Measurements from ENCODE around the gene EVI5. TPM values are rescaled to one million over a fixed set of nuclear protein-coding genes. Genes with fewer than 3 reads are reported as not detected.

EVI5 gene
- total and polyA plus RNA-seq, 3 experiments from 2014 or later = 0.10 to 27.7 (median 27.4) TPM

DNA sequence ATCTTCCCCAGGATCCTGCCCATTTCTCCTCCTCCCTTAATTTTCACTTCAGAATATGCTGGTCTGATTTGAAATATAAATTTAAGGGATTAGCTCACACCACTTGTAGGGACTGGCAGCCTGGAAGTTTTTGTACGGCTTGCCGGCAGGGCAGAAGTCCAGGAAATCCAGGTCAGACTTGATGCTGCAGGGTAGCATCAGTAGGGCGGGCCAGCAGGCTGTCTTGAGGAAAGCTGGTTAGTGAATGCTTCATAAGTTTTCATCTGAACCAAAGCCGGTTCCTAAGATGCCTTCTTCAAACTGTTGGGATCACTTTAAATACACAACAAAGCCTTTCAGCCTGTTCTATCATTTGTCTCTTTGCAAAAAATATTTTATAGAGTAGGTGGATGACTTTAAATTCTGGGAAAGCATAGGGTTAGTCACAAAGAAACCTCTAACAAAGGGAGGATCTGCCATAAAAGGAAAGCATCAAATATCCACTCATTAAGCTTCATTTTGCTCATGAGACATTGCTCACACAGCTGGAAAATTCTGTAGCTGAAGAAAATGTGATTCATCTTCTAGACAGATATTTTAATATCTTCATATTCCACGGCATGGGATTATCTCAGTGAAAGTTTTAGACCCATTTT, 207.5 kb downstream of the EVI5 start:
- Histone ChIP-seq H3K36me3 (ENCODE audit: insufficient read depth, low read length) (no peaks in the 10 kb centered on the region), H3K4me3 (ENCODE audit: low read length) (no peak overlapping the region), H3K27me3 (ENCODE audit: insufficient read depth, low read length, poor library complexity, severe bottlenecking) (no peaks in the 10 kb centered on the region), H3K9me3 (ENCODE audit: low read length) (no peaks in the 10 kb centered on the region), H3K27ac (ENCODE audit: low read depth, low read length) (no peak overlapping the region), H3K4me1 (ENCODE audit: insufficient read depth, low read length) (peaks cover 5% of the 10 kb centered on the region)
- DNase-seq = no peak
- POLR2A ChIA-PET = no interaction called here
- CTCF ChIA-PET = interaction anchor here (1.2 to 1.4 kb wide), 3 partner anchors 9 to 267 kb away, joined by 3 to 7 read pairs (median 3); partner anchors contain the start of gene GFI1
- Mint-ChIP-seq H3K27ac (peak overlapping the region in 4 of 8 donors; percentile 26 to 53 (median 42)), H3K36me3 (peaks cover 0 to 4% (median 3%) of the 10 kb centered on the region in 3 donors), H3K4me1 (peaks cover 14 to 53% (median 19%) of the 10 kb centered on the region in 3 donors), H3K4me3 (peak overlapping the region in 2 of 7 donors; percentile 20 to 48), H3K27me3 (no peaks in the 10 kb centered on the region), H3K9me3 (no peaks in the 10 kb centered on the region)

DNA sequence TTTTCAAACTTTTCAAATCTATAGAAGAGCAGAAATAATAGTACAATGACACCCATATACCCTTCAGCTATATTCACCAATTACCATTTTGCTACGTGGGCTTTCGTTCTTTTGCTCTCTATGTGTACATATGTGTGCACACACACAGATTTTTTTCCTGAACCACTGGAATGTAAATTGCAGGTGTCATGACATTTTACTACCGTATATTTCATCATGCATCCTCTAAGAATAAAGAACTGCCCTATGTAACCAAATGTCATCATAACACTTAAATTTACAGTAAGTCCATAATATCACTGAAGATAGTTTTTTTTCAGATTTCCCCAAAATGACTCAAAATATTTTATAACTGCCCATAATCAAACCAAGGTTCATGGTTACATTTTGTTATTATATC, 209.8 kb downstream of the EVI5 start:
- peaks cover 0 to 31% (median 1%) of the 10 kb centered on the region in 3 donors for H3K4me1 Mint-ChIP-seq
- H3K36me3 ChIP-seq (ENCODE audit: insufficient read depth, low read length) = no peaks in the 10 kb centered on the region
- H3K27ac Mint-ChIP-seq = no peak overlapping the region
- H3K27ac ChIP-seq (ENCODE audit: low read depth, low read length) = no peak overlapping the region
- H3K4me3 ChIP-seq (ENCODE audit: low read length) = no peak overlapping the region
- no peaks in the 10 kb centered on the region for H3K9me3 ChIP-seq (ENCODE audit: low read length)
- no peak overlapping the region for H3K4me3 Mint-ChIP-seq
- ChIA-PET CTCF (no interaction called here), POLR2A (no interaction called here)
- no peaks in the 10 kb centered on the region for H3K4me1 ChIP-seq (ENCODE audit: insufficient read depth, low read length)
- no peaks in the 10 kb centered on the region for H3K9me3 Mint-ChIP-seq
- no peaks in the 10 kb centered on the region for H3K27me3 ChIP-seq (ENCODE audit: insufficient read depth, low read length, poor library complexity, severe bottlenecking)
- DNase-seq = no peak
- H3K27me3 Mint-ChIP-seq = no peaks in the 10 kb centered on the region
- peaks cover 0 to 3% (median 2%) of the 10 kb centered on the region in 3 donors for H3K36me3 Mint-ChIP-seq

DNA sequence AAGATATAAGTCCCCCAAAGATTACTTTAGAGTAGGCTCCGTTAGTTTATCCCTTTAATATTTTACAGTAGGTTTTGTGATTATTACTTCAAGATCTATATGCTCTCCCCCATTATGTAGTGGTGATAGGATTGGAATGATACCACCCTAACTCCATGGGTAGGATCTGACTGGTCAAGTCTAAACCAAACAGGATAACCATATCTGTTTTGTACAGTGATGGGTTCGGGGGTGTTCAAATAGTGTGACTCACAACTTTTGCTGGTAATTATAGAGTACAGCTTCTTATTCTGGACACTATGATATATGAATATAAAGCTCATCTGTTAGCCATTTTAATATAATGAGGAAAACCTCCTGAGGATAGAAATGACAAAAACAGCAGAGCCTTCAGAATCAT, 212.4 kb downstream of the EVI5 start:
- Mint-ChIP-seq H3K36me3 (no peaks in the 10 kb centered on the region), H3K27ac (no peak overlapping the region), H3K9me3 (no peaks in the 10 kb centered on the region), H3K27me3 (no peaks in the 10 kb centered on the region), H3K4me1 (peaks cover 0 to 24% (median 1%) of the 10 kb centered on the region in 3 donors), H3K4me3 (no peak overlapping the region)
- H3K9me3 ChIP-seq (ENCODE audit: low read length) = no peaks in the 10 kb centered on the region
- no peak overlapping the region for H3K4me3 ChIP-seq (ENCODE audit: low read length)
- H3K4me1 ChIP-seq (ENCODE audit: insufficient read depth, low read length) = no peaks in the 10 kb centered on the region
- no peak for DNase-seq
- no peaks in the 10 kb centered on the region for H3K36me3 ChIP-seq (ENCODE audit: insufficient read depth, low read length)
- POLR2A ChIA-PET = no interaction called here
- no peaks in the 10 kb centered on the region for H3K27me3 ChIP-seq (ENCODE audit: insufficient read depth, low read length, poor library complexity, severe bottlenecking)
- no peak overlapping the region for H3K27ac ChIP-seq (ENCODE audit: low read depth, low read length)
- CTCF ChIA-PET = interaction anchor here (1.4 kb wide), 1 partner anchor 32 kb away, joined by 3 read pairs; no protein-coding TSS in a partner anchor

DNA sequence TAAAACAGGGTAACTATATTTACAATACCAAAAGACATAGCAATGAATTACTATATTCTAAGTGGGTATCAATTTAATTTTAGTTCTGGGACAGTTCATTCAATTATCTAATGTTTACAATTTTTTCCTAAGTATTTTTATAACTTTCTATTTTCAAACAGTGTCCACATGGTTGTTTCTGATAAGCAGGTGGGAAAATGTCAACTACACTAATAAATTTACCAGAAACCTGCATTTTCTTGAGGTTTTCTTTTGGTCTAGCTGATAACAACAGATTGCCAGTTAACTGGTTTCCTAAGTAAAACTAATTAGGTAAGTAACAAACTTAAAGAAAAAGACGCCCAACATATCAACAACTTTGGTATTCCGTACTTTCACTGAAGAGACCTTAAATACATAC, 213.3 kb downstream of the EVI5 start:
- no peaks in the 10 kb centered on the region for H3K9me3 Mint-ChIP-seq
- no peaks in the 10 kb centered on the region for H3K27me3 Mint-ChIP-seq
- Histone ChIP-seq H3K27me3 (ENCODE audit: insufficient read depth, low read length, poor library complexity, severe bottlenecking) (no peaks in the 10 kb centered on the region), H3K4me3 (ENCODE audit: low read length) (no peak overlapping the region), H3K27ac (ENCODE audit: low read depth, low read length) (no peak overlapping the region), H3K4me1 (ENCODE audit: insufficient read depth, low read length) (no peaks in the 10 kb centered on the region), H3K36me3 (ENCODE audit: insufficient read depth, low read length) (no peaks in the 10 kb centered on the region), H3K9me3 (ENCODE audit: low read length) (no peaks in the 10 kb centered on the region)
- H3K4me3 Mint-ChIP-seq = no peak overlapping the region
- POLR2A ChIA-PET = no interaction called here
- no peaks in the 10 kb centered on the region for H3K36me3 Mint-ChIP-seq
- H3K4me1 Mint-ChIP-seq = peaks cover 0 to 15% (median 0%) of the 10 kb centered on the region in 3 donors
- CTCF ChIA-PET = interaction anchor here (0.6 kb wide), 1 partner anchor 11 kb away, joined by 3 read pairs; no protein-coding TSS in a partner anchor
- no peak for DNase-seq
- H3K27ac Mint-ChIP-seq = no peak overlapping the region

DNA sequence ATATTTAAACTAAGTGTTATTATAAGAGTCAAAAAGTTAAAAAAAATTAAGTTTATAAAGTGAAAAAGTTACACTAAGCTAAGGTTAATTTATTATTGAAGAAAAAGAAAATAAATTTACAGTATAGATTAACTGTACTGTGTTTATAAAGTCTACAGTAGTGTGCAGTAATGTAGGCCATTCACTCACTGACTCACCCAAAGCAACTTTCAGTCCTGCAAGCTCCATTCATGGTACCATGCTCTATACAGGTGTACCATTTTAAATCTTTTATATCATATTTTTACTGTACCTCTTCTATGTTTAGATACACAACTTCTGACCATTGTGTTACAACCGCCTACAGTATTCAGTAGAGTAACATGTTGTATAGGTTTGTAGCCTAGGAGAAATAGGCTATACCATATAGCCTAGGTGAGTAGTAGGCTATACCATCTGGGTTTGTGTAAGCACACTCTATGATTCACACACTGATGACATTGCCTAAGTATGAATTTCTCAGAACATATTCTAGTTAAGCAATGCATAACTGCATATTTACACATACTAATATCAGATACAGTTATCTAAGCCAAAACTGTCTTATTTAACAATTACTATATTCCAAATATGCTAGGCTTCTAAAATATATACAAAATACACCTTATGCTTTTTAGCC, 217.6 kb downstream of the EVI5 start:
- Histone ChIP-seq H3K27me3 (ENCODE audit: insufficient read depth, low read length, poor library complexity, severe bottlenecking) (no peaks in the 10 kb centered on the region), H3K4me3 (ENCODE audit: low read length) (no peak overlapping the region), H3K36me3 (ENCODE audit: insufficient read depth, low read length) (no peaks in the 10 kb centered on the region), H3K27ac (ENCODE audit: low read depth, low read length) (no peak overlapping the region), H3K9me3 (ENCODE audit: low read length) (no peaks in the 10 kb centered on the region), H3K4me1 (ENCODE audit: insufficient read depth, low read length) (no peaks in the 10 kb centered on the region)
- H3K27me3 Mint-ChIP-seq = no peaks in the 10 kb centered on the region
- no peak overlapping the region for H3K27ac Mint-ChIP-seq
- CTCF ChIA-PET = interaction anchor here (1.2 kb wide), 1 partner anchor 30 kb away, joined by 3 read pairs; no protein-coding TSS in a partner anchor
- peaks cover 5 to 8% (median 8%) of the 10 kb centered on the region in 3 donors for H3K4me1 Mint-ChIP-seq
- H3K9me3 Mint-ChIP-seq = no peaks in the 10 kb centered on the region
- no peak overlapping the region for H3K4me3 Mint-ChIP-seq
- no peak for DNase-seq
- H3K36me3 Mint-ChIP-seq = peaks cover 0 to 5% (median 0%) of the 10 kb centered on the region in 3 donors
- POLR2A ChIA-PET = no interaction called here

DNA sequence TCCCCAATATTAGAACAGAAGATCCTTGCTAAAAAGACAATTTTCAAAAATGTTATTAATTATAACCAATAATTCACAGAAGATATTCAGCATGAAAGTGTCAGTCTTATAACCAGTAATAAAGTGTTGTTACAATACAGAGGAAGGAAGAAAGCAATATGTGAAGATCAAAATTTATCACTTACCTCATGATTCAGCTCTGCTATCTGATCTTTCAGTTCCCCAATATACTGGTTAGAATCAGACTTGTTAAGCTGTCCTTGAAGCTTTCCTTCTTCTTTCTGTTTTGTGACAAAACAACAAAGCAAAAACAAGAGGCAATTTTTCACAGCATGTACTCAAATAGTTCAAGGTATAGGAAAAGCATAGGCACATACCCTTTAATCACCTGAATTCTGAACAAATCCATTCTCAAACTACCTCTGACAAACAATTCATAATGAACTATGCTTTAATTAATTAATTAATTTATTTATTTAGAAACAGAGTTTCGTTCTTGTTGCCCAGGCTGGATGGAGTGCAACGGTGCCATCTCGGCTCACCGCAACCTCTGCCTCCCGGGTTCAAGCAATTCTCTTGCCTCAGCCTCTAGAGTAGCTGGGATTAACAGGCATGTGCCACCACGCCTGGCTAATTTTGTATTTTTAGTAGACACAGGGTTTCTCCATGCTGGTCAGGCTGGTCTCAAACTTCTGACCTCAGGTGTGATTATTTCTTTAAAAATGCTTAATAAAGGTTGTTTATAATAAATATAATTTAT, 221.3 kb downstream of the EVI5 start:
- CTCF ChIA-PET = no interaction called here
- Mint-ChIP-seq H3K4me3 (no peak overlapping the region), H3K27ac (no peak overlapping the region), H3K4me1 (peaks cover 5 to 8% (median 8%) of the 10 kb centered on the region in 3 donors), H3K36me3 (peaks cover 0 to 5% (median 0%) of the 10 kb centered on the region in 3 donors), H3K27me3 (no peaks in the 10 kb centered on the region), H3K9me3 (no peaks in the 10 kb centered on the region)
- Histone ChIP-seq H3K27me3 (ENCODE audit: insufficient read depth, low read length, poor library complexity, severe bottlenecking) (no peaks in the 10 kb centered on the region), H3K4me3 (ENCODE audit: low read length) (no peak overlapping the region), H3K9me3 (ENCODE audit: low read length) (no peaks in the 10 kb centered on the region), H3K36me3 (ENCODE audit: insufficient read depth, low read length) (no peaks in the 10 kb centered on the region), H3K4me1 (ENCODE audit: insufficient read depth, low read length) (no peaks in the 10 kb centered on the region), H3K27ac (ENCODE audit: low read depth, low read length) (no peak overlapping the region)
- DNase-seq = peak in 1 of 5 donors; percentile 3
- POLR2A ChIA-PET = interaction anchor here (0.7 kb wide), 1 partner anchor 140 kb away, joined by 3 read pairs; no protein-coding TSS in a partner anchor

DNA sequence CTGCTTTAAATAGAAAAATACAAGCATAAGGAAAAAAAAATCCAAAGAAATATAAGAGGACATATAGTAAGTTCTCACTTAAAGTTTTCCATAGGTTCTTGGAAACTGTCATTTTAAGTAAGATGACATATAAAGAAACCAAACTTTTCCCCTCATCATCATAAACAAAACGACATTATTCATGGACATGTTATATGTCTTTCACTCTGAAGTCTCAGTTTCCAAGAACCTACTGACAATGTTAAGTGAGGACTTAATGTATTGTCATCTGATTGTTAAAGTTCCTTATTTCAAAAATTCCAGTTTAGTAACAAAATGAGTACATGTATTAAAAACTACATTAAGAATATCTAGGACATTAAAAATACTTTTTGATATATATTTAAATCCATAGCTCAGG, 228.6 kb downstream of the EVI5 start:
- Histone ChIP-seq H3K27me3 (ENCODE audit: insufficient read depth, low read length, poor library complexity, severe bottlenecking) (no peaks in the 10 kb centered on the region), H3K4me1 (ENCODE audit: insufficient read depth, low read length) (peaks cover 4% of the 10 kb centered on the region), H3K9me3 (ENCODE audit: low read length) (no peaks in the 10 kb centered on the region), H3K36me3 (ENCODE audit: insufficient read depth, low read length) (no peaks in the 10 kb centered on the region), H3K27ac (ENCODE audit: low read depth, low read length) (no peak overlapping the region), H3K4me3 (ENCODE audit: low read length) (no peak overlapping the region)
- Mint-ChIP-seq H3K27ac (no peak overlapping the region), H3K4me3 (no peak overlapping the region), H3K9me3 (no peaks in the 10 kb centered on the region), H3K4me1 (peaks cover 3 to 4% (median 4%) of the 10 kb centered on the region in 3 donors), H3K36me3 (peaks cover 0 to 2% (median 0%) of the 10 kb centered on the region in 3 donors), H3K27me3 (no peaks in the 10 kb centered on the region)
- DNase-seq = no peak
- ChIA-PET CTCF (interaction anchor here (0.9 to 1.3 kb wide), 2 partner anchors 67 to 246 kb away, joined by 3 to 4 read pairs; no protein-coding TSS in a partner anchor), POLR2A (no interaction called here)

Measured in CD8-positive, alpha-beta memory T cell (primary cell).